Measurements from ENCODE around the gene CRAT. TPM values are rescaled to one million over a fixed set of nuclear protein-coding genes. Genes with fewer than 3 reads are reported as not detected.

Gene CRAT
- total RNA-seq, 1 donor from 2014 or later = 27.1 TPM

GRCh38 chr9:129069862-129070641, 40.5 kb downstream of the CRAT start:
- H3K4me1 ChIP-seq (ENCODE audit: control insufficient read depth in 3 of 3, insufficient read depth in 3 of 3, low read length in 3 of 3) = peaks cover 0 to 5% (median 3%) of the 10 kb centered on the region in 3 donors
- H3K4me3 ChIP-seq (ENCODE audit: low read length in 3 of 3) = no peak overlapping the region
- H3K27ac ChIP-seq (ENCODE audit: low read depth, low read length) = no peak overlapping the region
- no peak overlapping the region for H3K9ac ChIP-seq (ENCODE audit: low read depth in 1 of 3, low read length in 3 of 3)
- no peaks in the 10 kb centered on the region for H3K9me3 ChIP-seq (ENCODE audit: control insufficient read depth in 3 of 3, low read length in 3 of 3)
- H3K36me3 ChIP-seq (ENCODE audit: control insufficient read depth in 3 of 3, insufficient read depth in 3 of 3, low read length in 3 of 3) = peaks cover 23 to 35% (median 27%) of the 10 kb centered on the region in 3 donors
- no peaks in the 10 kb centered on the region for H3K27me3 ChIP-seq (ENCODE audit: control insufficient read depth in 3 of 3, insufficient read depth in 3 of 3, low read length in 3 of 3)

- Histone ChIP-seq H3K27ac (ENCODE audit: low read depth, low read length) (no peak overlapping the region), H3K36me3 (ENCODE audit: control insufficient read depth in 3 of 3, insufficient read depth in 3 of 3, low read length in 3 of 3) (peaks cover 30 to 40% (median 31%) of the 10 kb centered on the region in 3 donors), H3K4me3 (ENCODE audit: low read length in 3 of 3) (no peak overlapping the region), H3K9ac (ENCODE audit: low read depth in 1 of 3, low read length in 3 of 3) (peak overlapping the region in 1 of 3 donors; percentile 25), H3K4me1 (ENCODE audit: control insufficient read depth in 3 of 3, insufficient read depth in 3 of 3, low read length in 3 of 3) (peaks cover 0 to 5% (median 3%) of the 10 kb centered on the region in 3 donors), H3K27me3 (ENCODE audit: control insufficient read depth in 3 of 3, insufficient read depth in 3 of 3, low read length in 3 of 3) (no peaks in the 10 kb centered on the region), H3K9me3 (ENCODE audit: control insufficient read depth in 3 of 3, low read length in 3 of 3) (no peaks in the 10 kb centered on the region)
Measured at GRCh38 chr9:129068990-129069861, 41.4 kb downstream of the CRAT start.

- no peaks in the 10 kb centered on the region for H3K9me3 ChIP-seq (ENCODE audit: control insufficient read depth in 3 of 3, low read length in 3 of 3)
- peaks cover 0 to 5% (median 3%) of the 10 kb centered on the region in 3 donors for H3K4me1 ChIP-seq (ENCODE audit: control insufficient read depth in 3 of 3, insufficient read depth in 3 of 3, low read length in 3 of 3)
- H3K9ac ChIP-seq (ENCODE audit: low read depth in 1 of 3, low read length in 3 of 3) = no peak overlapping the region
- no peak overlapping the region for H3K4me3 ChIP-seq (ENCODE audit: low read length in 3 of 3)
- H3K27me3 ChIP-seq (ENCODE audit: control insufficient read depth in 3 of 3, insufficient read depth in 3 of 3, low read length in 3 of 3) = no peaks in the 10 kb centered on the region
- no peak overlapping the region for H3K27ac ChIP-seq (ENCODE audit: low read depth, low read length)
- H3K36me3 ChIP-seq (ENCODE audit: control insufficient read depth in 3 of 3, insufficient read depth in 3 of 3, low read length in 3 of 3) = peaks cover 36 to 46% (median 37%) of the 10 kb centered on the region in 3 donors
Measured at GRCh38 chr9:129068110-129068509, 42.5 kb downstream of the CRAT start.

GRCh38 chr9:129064499-129064908, 46.1 kb downstream of the CRAT start:
- Histone ChIP-seq H3K9me3 (ENCODE audit: control insufficient read depth in 3 of 3, low read length in 3 of 3) (no peaks in the 10 kb centered on the region), H3K36me3 (ENCODE audit: control insufficient read depth in 3 of 3, insufficient read depth in 3 of 3, low read length in 3 of 3) (peaks cover 58 to 63% (median 61%) of the 10 kb centered on the region in 3 donors), H3K27me3 (ENCODE audit: control insufficient read depth in 3 of 3, insufficient read depth in 3 of 3, low read length in 3 of 3) (no peaks in the 10 kb centered on the region), H3K4me1 (ENCODE audit: control insufficient read depth in 3 of 3, insufficient read depth in 3 of 3, low read length in 3 of 3) (peaks cover 0 to 3% (median under 1%) of the 10 kb centered on the region in 3 donors), H3K4me3 (ENCODE audit: low read length in 3 of 3) (no peak overlapping the region), H3K9ac (ENCODE audit: low read depth in 1 of 3, low read length in 3 of 3) (no peak overlapping the region), H3K27ac (ENCODE audit: low read depth, low read length) (no peak overlapping the region)

- no peaks in the 10 kb centered on the region for H3K9me3 ChIP-seq (ENCODE audit: control insufficient read depth in 3 of 3, low read length in 3 of 3)
- no peaks in the 10 kb centered on the region for H3K4me1 ChIP-seq (ENCODE audit: control insufficient read depth in 3 of 3, insufficient read depth in 3 of 3, low read length in 3 of 3)
- H3K9ac ChIP-seq (ENCODE audit: low read depth in 1 of 3, low read length in 3 of 3) = no peak overlapping the region
- no peaks in the 10 kb centered on the region for H3K27me3 ChIP-seq (ENCODE audit: control insufficient read depth in 3 of 3, insufficient read depth in 3 of 3, low read length in 3 of 3)
- no peak overlapping the region for H3K27ac ChIP-seq (ENCODE audit: low read depth, low read length)
- peaks cover 57 to 62% (median 61%) of the 10 kb centered on the region in 3 donors for H3K36me3 ChIP-seq (ENCODE audit: control insufficient read depth in 3 of 3, insufficient read depth in 3 of 3, low read length in 3 of 3)
- no peak overlapping the region for H3K4me3 ChIP-seq (ENCODE audit: low read length in 3 of 3)
Measured at GRCh38 chr9:129063061-129063460, 47.5 kb downstream of the CRAT start.

GRCh38 chr9:129060991-129061390, 49.6 kb downstream of the CRAT start:
- Histone ChIP-seq H3K27ac (ENCODE audit: low read depth, low read length) (no peak overlapping the region), H3K36me3 (ENCODE audit: control insufficient read depth in 3 of 3, insufficient read depth in 3 of 3, low read length in 3 of 3) (peaks cover 47 to 56% (median 56%) of the 10 kb centered on the region in 3 donors), H3K4me1 (ENCODE audit: control insufficient read depth in 3 of 3, insufficient read depth in 3 of 3, low read length in 3 of 3) (no peaks in the 10 kb centered on the region), H3K9me3 (ENCODE audit: control insufficient read depth in 3 of 3, low read length in 3 of 3) (no peaks in the 10 kb centered on the region), H3K4me3 (ENCODE audit: low read length in 3 of 3) (no peak overlapping the region), H3K27me3 (ENCODE audit: control insufficient read depth in 3 of 3, insufficient read depth in 3 of 3, low read length in 3 of 3) (no peaks in the 10 kb centered on the region), H3K9ac (ENCODE audit: low read depth in 1 of 3, low read length in 3 of 3) (no peak overlapping the region)

- peaks cover 40 to 51% (median 50%) of the 10 kb centered on the region in 3 donors for H3K36me3 ChIP-seq (ENCODE audit: control insufficient read depth in 3 of 3, insufficient read depth in 3 of 3, low read length in 3 of 3)
Measured at GRCh38 chr9:129059796-129060785, 50.5 kb downstream of the CRAT start.

GRCh38 chr9:129058965-129059795, 51.4 kb downstream of the CRAT start:
- Histone ChIP-seq H3K4me3 (ENCODE audit: low read length in 3 of 3) (no peak overlapping the region), H3K27ac (ENCODE audit: low read depth, low read length) (no peak overlapping the region), H3K27me3 (ENCODE audit: control insufficient read depth in 3 of 3, insufficient read depth in 3 of 3, low read length in 3 of 3) (no peaks in the 10 kb centered on the region), H3K4me1 (ENCODE audit: control insufficient read depth in 3 of 3, insufficient read depth in 3 of 3, low read length in 3 of 3) (no peaks in the 10 kb centered on the region), H3K36me3 (ENCODE audit: control insufficient read depth in 3 of 3, insufficient read depth in 3 of 3, low read length in 3 of 3) (peaks cover 40 to 50% (median 46%) of the 10 kb centered on the region in 3 donors), H3K9ac (ENCODE audit: low read depth in 1 of 3, low read length in 3 of 3) (no peak overlapping the region), H3K9me3 (ENCODE audit: control insufficient read depth in 3 of 3, low read length in 3 of 3) (no peaks in the 10 kb centered on the region)

More at GRCh38 chr9:129059796-129060785, 50.5 kb downstream of the CRAT start:
- H3K4me1 ChIP-seq (ENCODE audit: control insufficient read depth in 3 of 3, insufficient read depth in 3 of 3, low read length in 3 of 3) = no peaks in the 10 kb centered on the region
- no peaks in the 10 kb centered on the region for H3K9me3 ChIP-seq (ENCODE audit: control insufficient read depth in 3 of 3, low read length in 3 of 3)
- no peak overlapping the region for H3K27ac ChIP-seq (ENCODE audit: low read depth, low read length)
- no peaks in the 10 kb centered on the region for H3K27me3 ChIP-seq (ENCODE audit: control insufficient read depth in 3 of 3, insufficient read depth in 3 of 3, low read length in 3 of 3)
- no peak overlapping the region for H3K9ac ChIP-seq (ENCODE audit: low read depth in 1 of 3, low read length in 3 of 3)
- H3K4me3 ChIP-seq (ENCODE audit: low read length in 3 of 3) = no peak overlapping the region
